ENCODE measurements around the gene C10orf120.

The C10orf120 gene

GRCh38 chr10:122702275-122702674, 2.6 kb upstream of the C10orf120 start:
- no peak for DNase-seq

DNA sequence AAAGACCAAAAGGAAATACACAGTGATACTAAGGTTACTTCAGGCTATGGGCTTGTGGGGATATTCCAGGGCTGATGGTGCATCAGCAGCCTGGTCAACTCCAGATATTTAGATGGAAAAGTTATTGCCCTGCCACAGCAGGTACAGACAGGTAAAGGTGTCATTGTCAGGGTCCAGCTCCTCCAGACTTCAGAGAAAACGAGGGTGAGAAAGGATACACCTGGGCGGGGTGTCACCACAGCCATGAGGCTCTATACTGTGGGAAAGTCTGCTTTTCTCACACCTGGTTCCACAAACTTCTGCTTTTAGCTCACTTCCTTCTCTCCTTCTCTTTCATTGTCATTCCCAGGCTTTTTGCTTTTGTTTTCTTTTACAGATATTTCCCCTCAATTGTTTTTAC, 2.0 kb upstream of the C10orf120 start:
- DNase-seq, result no peak

- DNase-seq, result no peak
Measured at GRCh38 chr10:122696687-122697086, 3.0 kb downstream of the C10orf120 start.

DNA sequence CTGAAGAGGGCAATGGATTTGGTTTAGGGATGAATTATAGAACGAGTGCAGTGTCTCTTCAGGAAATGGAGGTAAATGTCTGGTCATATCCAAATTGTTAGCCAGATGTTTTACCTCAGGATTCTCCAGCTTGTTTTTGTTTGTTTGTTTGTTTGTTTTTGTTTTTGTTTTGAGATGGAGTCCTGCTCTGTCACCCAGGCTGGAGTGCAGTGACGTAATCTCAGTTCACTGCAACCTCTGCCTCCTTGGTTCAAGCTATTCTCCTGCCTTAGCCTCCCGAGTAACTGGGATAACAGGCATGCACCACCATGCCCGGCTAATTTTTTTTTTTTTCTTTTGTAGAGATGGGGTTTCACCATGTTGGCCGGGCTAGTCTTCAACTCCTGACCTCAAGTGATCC, 6.9 kb downstream of the C10orf120 start:
- no peak for DNase-seq

- no peak for DNase-seq
Measured at GRCh38 chr10:122689146-122689820, 10.4 kb downstream of the C10orf120 start.

DNA sequence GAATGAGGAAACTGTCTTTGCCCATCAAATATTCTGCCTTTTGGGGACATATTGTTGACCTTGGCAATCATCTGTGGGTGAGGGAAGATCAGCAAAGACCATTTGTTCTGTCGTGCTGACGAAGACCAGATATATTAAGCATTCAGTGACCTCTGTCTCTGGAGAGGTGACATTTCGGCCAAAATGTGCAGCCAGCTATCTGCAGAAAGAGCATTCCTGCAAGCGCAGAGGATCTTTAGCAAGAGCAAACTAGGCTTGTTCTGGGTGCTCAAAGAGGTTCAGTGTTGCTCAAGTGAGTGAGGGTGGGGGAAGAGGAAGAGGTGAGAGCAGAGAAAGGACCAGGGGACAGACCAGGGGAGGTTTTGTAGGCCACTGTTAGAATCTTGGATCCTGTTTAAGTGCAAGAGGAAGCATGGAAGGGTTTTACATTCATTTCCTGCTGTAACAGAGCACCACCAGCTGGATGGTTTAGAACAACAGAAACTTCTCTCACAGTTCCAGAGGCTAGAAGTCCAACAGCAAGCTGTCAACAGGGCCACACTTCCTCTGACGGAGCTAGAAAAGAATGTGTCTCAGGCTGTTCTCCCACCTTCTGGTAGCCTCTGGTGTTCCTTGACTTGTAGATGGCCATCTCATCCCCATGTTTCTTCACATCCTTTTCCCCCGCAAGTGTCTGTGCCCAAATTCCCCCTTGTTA, 11.2 kb downstream of the C10orf120 start:
- DNase-seq, result no peak

DNA sequence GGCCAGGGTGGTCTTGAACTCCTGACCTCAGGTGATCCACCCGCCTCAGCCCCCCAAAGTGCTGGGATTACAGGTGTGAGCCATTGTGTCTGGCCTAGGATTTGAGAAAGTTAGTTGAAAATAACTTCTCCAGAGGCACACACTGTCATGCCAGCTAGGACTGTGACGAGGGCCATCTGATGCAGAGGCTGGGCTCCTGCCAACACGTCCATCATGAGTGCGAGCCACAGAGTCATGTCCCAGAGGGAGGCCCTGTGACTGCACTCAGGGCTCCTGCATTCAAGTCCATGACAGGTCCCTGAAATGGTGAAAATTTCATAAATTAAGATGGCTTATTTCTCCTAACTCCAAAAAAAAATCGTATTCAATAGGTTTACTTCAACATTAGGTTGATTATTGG, 17.1 kb downstream of the C10orf120 start:
- no peak for DNase-seq

GRCh38 chr10:122678266-122678665, 21.4 kb downstream of the C10orf120 start:
- DNase-seq, result no peak

- no peak for DNase-seq
Measured at GRCh38 chr10:122675278-122675677, 24.4 kb downstream of the C10orf120 start.

DNA sequence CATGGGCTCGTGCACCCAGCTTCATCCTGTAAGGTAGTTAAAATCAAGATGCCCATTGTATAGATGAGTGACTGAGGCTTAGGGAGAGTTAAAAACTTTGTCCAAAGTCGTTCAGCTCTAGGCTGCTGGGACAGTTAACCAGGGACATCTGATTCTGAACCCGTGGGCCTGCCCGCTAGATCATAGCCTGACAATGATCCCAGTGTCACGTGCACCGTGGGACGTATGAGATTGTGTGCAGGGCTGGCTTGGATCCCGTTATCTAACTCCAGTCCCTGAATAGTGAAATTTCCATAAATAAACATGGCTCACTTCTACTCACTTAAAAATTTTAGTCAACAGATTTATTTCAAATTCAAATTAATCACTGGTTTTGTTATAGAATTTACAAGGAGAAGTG, 24.9 kb downstream of the C10orf120 start:
- DNase-seq, result no peak

- DNase-seq, result no peak
Measured at GRCh38 chr10:122673731-122674130, 25.9 kb downstream of the C10orf120 start.

DNA sequence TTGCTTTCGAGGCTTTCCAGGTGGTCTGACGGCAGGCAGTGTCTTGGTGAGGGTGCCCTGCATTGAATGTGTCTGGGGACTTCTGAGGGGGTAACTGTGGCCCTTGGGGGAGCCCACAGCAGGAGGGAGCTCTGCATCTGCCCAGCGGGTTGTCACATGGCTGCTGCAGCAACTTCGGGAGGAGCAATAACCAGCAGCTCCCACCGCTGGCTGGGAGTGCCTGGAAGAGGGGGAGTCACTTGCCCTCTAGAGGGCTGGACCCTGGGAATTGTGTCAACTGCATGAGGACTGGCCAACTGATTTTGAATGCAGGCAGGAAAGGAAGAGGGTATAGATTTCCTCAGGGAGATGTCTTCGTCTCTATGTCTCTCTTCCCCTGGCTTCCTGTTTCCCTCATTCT, 26.4 kb downstream of the C10orf120 start:
- DNase-seq, result no peak

DNA sequence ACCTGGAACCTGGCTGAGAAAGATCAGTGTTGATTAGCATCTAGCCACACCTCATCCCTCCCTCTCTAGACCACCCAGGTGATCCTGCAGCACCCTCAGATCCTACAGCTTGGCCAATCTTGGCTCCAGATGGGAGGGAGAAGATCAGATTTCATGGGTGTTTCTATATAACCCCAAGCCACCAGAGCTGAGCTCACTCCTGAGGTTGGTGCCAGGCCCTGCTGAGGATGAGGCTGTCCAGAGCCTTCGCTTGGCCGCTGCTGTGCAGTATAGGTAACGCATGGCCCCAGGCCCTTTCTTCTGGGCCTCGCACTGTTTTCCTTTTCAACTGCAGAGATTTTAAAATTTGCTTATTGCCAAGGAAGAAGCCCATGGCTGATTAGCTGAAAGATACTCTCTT, 27.0 kb downstream of the C10orf120 start:
- DNase-seq, result no peak

DNA sequence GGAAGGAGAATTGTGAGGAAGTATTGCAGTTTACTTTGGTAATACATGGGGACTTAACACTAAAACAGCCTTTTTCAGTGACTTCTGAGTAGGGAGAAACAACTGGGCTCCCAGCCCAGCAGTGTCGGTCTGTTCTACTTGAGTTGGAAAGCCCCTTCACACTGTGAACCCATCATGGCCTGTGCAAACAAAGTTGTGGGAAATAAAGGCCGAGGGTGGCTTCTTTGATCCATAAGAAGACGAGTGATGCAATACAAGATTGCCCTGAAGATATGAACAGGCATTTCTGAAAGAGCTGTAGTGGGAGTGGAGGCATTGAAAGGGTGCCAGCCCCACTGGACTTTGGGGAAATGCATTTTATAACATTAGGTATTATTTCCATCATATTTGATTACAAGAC, 28.3 kb downstream of the C10orf120 start:
- DNase-seq, result no peak

- DNase-seq, result no peak
Measured at GRCh38 chr10:122669842-122670241, 29.8 kb downstream of the C10orf120 start.

- no peak for DNase-seq
Measured at GRCh38 chr10:122669045-122669444, 30.6 kb downstream of the C10orf120 start.

DNA sequence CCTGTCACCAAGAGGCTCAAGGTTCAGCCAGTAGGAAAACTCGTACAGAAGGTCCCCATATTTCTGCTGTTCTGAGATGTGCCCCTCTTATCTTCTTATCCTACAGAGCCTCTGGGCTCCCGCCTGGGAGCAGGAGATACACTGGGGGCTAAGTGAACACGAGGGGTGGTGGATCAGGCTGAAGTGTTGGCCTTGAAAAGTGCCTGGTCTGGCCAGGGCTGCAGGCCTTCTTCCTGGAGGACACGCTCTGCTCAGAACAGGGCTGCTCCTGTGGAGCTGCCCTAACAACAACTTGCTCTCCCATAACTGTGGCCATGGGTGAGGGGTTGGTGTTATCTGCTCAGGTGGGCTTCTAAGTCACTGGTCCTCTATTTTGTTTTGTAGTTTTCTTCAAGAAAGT, 33.7 kb downstream of the C10orf120 start:
- DNase-seq, result no peak

GRCh38 chr10:122665329-122665860, 34.3 kb downstream of the C10orf120 start:
- no peak for DNase-seq

DNA sequence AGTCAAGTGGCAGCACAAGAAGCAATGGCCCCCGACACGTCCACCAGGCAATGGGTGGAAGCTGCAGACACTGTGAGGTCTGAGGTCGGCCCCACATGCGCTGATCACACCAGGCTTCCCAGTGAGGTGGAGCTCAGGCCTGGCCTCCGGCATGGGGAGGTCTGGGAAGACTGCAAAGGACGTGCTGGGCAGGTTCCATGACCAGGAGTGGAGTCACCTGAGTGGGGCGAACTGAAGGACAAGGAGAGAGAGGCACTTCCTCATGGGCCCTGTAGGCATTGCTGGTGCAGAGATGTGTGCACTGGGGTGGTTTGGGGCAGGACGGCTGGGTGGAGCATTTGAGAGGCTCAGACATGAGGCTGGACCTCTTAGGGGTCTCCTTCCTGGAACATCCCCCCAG, 35.1 kb downstream of the C10orf120 start:
- no peak for DNase-seq

GRCh38 chr10:122663516-122664130, 36.0 kb downstream of the C10orf120 start:
- DNase-seq, result no peak

DNA sequence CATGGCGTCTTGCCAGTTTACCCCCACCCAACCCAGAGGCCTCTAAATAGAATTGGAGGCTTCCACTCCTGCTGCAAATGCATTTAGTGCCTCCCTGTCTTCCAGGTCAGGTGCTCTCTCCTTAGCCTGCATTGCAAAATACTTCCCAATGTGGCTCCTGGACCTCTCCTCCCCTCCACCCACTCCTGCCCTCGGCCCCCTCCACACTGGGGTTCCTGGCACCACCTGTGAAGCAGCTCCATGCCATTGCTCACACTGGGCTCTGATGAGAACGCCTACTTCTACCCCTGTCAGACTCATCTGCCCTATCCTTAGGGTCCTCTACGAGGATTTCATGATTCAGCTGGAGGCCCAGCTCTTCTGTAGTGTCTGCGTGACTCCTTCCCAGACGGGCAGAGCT, 37.4 kb downstream of the C10orf120 start:
- DNase-seq, result no peak

DNA sequence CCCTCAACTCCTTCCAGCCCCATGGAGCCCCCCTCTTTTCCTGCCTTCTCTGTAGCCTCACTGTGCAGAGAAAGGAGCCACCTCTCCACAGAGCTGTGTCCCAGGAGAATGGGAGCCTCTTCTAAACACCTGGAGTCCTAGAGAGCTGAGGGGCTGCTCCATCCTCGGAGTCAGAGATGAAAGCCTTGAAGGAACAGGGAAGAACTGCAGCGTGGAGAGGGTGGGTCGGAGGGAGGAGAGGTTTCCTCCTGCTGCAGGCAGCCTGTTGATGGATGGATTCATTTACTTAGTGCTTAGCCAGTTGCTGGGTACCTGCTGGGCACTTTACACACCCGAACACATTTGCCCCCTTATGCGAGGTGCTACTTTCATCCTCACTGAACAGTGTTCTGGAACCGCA, 39.0 kb downstream of the C10orf120 start:
- DNase-seq, result no peak

DNA sequence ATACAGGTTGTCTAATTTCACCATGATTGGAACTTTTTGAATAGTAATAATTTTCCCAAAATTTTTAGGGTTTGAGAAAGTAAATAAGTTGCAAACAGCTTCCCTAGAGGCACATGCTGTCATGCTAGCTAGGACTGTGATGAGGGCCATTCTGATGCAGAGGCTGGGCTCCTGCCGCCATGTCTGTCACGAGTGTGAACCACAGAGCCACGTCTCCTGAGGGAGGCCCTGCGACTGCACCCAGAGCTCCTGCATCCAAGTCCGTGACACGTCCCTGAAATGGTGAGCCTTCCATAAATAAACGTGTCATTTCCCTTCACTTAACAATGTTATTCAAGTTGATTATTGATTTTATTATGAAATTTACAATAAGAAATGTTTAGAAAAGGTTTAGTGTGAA, 40.0 kb downstream of the C10orf120 start:
- no peak for DNase-seq

- no peak for DNase-seq
Measured at GRCh38 chr10:122659126-122659525, 40.5 kb downstream of the C10orf120 start.
